Hepatocyte (in vitro differentiated cells): ENCODE measurements around the gene OR4S1.

Experiments
- CTCF ChIP-seq: fragments of 200-600 bp; sonication (generic); IDR thresholded peaks from 2 replicates; pipeline ENCODE4 v1.5.1; 2016; ENCODE audit warnings: antibody characterized with exemption, mild to moderate bottlenecking; ENCODE audit not compliant: poor library complexity
- EZH2 ChIP-seq: fragments of 200-600 bp; sonication (generic); IDR thresholded peaks from 2 replicates; pipeline ENCODE4 v1.6.1; 2016; ENCODE audit warnings: antibody characterized with exemption, mild to moderate bottlenecking, borderline replicate concordance

- TF ChIP-seq CTCF (no peak), EZH2 (no peak)
Observed at GRCh38 chr11:48261600-48261999, 44.4 kb upstream of the OR4S1 start.
